GM21717 (cell line): ENCODE measurements around the gene PRR15.

Source experiments
- ATAC-seq: cut with Tn5 transposase; IDR thresholded peaks from one replicate; pipeline ENCODE4 v1.9.1; 2021; ENCODE audit warnings: mild to moderate bottlenecking, moderate library complexity; ENCODE audit not compliant: unreplicated experiment

Gene PRR15

GRCh38 chr7:29607889-29608288, 44.3 kb downstream of the PRR15 start:
- ATAC-seq: no peak

- no peak for ATAC-seq
These were observed 45.8 kb downstream of the PRR15 start for GRCh38 chr7:29609162-29610037.

- no peak for ATAC-seq
These were observed 46.5 kb downstream of the PRR15 start for GRCh38 chr7:29610086-29610485.

- no peak for ATAC-seq
These were observed 48.4 kb downstream of the PRR15 start for GRCh38 chr7:29611941-29612544.

- no peak for ATAC-seq
These were observed 49.0 kb downstream of the PRR15 start for GRCh38 chr7:29612596-29612995.

GRCh38 chr7:29613100-29613499, 49.5 kb downstream of the PRR15 start:
- no peak for ATAC-seq

GRCh38 chr7:29614229-29614628, 50.6 kb downstream of the PRR15 start:
- no peak for ATAC-seq
